ENCODE results near the gene ABI2.

DNA sequence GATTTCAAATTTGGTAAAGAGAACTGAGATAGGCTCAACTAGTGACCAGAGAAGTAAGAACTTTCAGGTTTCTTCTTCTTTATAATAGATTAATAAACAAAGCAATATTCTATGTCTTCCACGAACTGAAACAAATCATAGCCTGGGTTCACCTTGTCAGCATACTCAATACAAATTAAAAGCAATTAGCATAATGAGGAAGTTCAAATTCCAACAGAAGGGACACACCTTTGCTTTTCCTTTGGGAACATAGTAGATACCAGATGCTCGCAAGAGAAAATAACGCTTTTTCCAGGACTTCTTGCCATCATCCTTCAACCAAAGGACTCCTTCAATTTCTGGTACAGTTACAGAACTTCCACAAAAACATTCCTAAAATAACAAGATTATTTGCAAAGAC, 127.0 kb downstream of the ABI2 start:
- TF ChIP-seq CTCF (IDR thresholded peaks at IDR 0.05; ENCODE audit: low read depth, low read length) (no peak), POLR2A (IDR thresholded peaks at IDR 0.05; ENCODE audit: extremely low read depth, insufficient read length) (no peak), MYC (IDR thresholded peaks at IDR 0.05; ENCODE audit: low read depth, low read length) (no peak)
- TF ChIP-seq, protein P1, sequence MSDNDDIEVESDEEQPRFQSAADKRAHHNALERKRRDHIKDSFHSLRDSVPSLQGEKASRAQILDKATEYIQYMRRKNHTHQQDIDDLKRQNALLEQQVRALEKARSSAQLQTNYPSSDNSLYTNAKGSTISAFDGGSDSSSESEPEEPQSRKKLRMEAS (IDR thresholded peaks at IDR 0.05; ENCODE audit: low read depth, low read length), result no peak

All from NB4 (cell line).